Measurements from ENCODE around the gene NYNRIN.

The NYNRIN gene

GRCh38 chr14:24465805-24466204 lies 67.0 kb downstream of the NYNRIN start:
- Histone ChIP-seq H3K4me3 (ENCODE audit: low read depth, low read length) (no peak overlapping the region), H3K27me3 (ENCODE audit: control insufficient read depth, insufficient read depth, low read length) (no peaks in the 10 kb centered on the region), H3K9ac (ENCODE audit: low read length) (no peak overlapping the region), H3K4me1 (ENCODE audit: control insufficient read depth, insufficient read depth, low read length) (no peaks in the 10 kb centered on the region), H3K27ac (ENCODE audit: low read depth, low read length) (no peak overlapping the region), H3K9me3 (ENCODE audit: control insufficient read depth, insufficient read depth, low read depth, low read length) (no peaks in the 10 kb centered on the region), H3K36me3 (ENCODE audit: control insufficient read depth, insufficient read depth, low read length) (no peaks in the 10 kb centered on the region)

Measured in HUES6 (cell line).